IMR-90 (cell line): ENCODE measurements around the gene PTK7. TPM values are rescaled to one million over a fixed set of nuclear protein-coding genes. Genes with fewer than 3 reads are reported as not detected.

Experiments used
- ATAC-seq: fragments of 200-7000 bp; cut with Tn5 transposase; 2 replicates; pipeline ENCODE4 v1.9.1; 2020; ENCODE audit warnings: low read depth, mild to moderate bottlenecking, moderate library complexity
- BruUV-seq: library from RNA; stranded (reverse); fragments of 400-500 nt; replicated peaks from 2 replicates; lab custom pipeline; 2021; lab: Mats Ljungman, UMichigan
- CTCF ChIA-PET: fragments of 300-600 bp; formaldehyde crosslinking; extraction: SDS; loops from one replicate; lab custom pipeline; 2021; ENCODE audit warnings: antibody characterized with exemption; lab: Yijun Ruan, JAX
- POLR2A ChIA-PET: fragments of 300-600 bp; sonication (Branson Sonifier 250); formaldehyde crosslinking; loops from one replicate; lab custom pipeline; 2022; ENCODE audit warnings: antibody characterized with exemption; ENCODE audit not compliant: unreplicated experiment; lab: Charles Lee
- DNase-seq: peaks from one replicate; pipeline ENCODE4 v3.0.0; 2013
- H2AFZ ChIP-seq: replicated peaks from 2 replicates; pipeline ENCODE3; 2013; ENCODE audit warnings: low read length, mild to moderate bottlenecking; ENCODE audit not compliant: poor library complexity
- H2AK5ac ChIP-seq: 2 replicates; pipeline ENCODE4 v1.6.1; 2013; ENCODE audit warnings: low read depth, low read length, inconsistent platforms
- H2AK9ac ChIP-seq: replicated peaks from 2 replicates; pipeline ENCODE3; 2013; ENCODE audit warnings: mild to moderate bottlenecking, low read depth, low read length, moderate library complexity; ENCODE audit not compliant: poor library complexity
- H2BK120ac ChIP-seq: 2 replicates; pipeline ENCODE4 v1.6.1; 2013; ENCODE audit warnings: low read depth, low read length, inconsistent platforms
- H2BK15ac ChIP-seq: 3 replicates; pipeline ENCODE4 v1.6.1; 2013; ENCODE audit warnings: low read depth, low read length, inconsistent platforms
- H2BK20ac ChIP-seq: 2 replicates; pipeline ENCODE4 v1.6.1; 2013; ENCODE audit warnings: low read depth, mild to moderate bottlenecking, inconsistent platforms, low read length, moderate library complexity
- H2BK5ac ChIP-seq: 2 replicates; pipeline ENCODE4 v1.6.1; 2013; ENCODE audit warnings: mild to moderate bottlenecking, low read depth, low read length, inconsistent platforms; ENCODE audit not compliant: poor library complexity, severe bottlenecking
- H3K14ac ChIP-seq: replicated peaks from 2 replicates; pipeline ENCODE4 v1.6.1; 2013; ENCODE audit warnings: low read depth, low read length, inconsistent platforms
- H3K18ac ChIP-seq: 2 replicates; pipeline ENCODE4 v1.6.1; 2013; ENCODE audit warnings: low read depth, low read length, control low read depth
- H3K23ac ChIP-seq: 2 replicates; pipeline ENCODE4 v1.6.1; 2013; ENCODE audit warnings: low read depth, low read length, inconsistent platforms
- H3K27ac ChIP-seq: 2 replicates; pipeline ENCODE4 v1.5.1; 2013; ENCODE audit warnings: mild to moderate bottlenecking, control low read depth, low read length; ENCODE audit not compliant: insufficient read depth
- H3K27me3 ChIP-seq: 2 replicates; pipeline ENCODE4 v1.6.1; 2013; ENCODE audit warnings: low read length; ENCODE audit not compliant: control insufficient read depth, insufficient read depth
- H3K36me3 ChIP-seq: 2 replicates; pipeline ENCODE4 v1.6.1; 2013; ENCODE audit warnings: low read length, mixed read lengths; ENCODE audit not compliant: control insufficient read depth, insufficient read depth
- H3K4ac ChIP-seq: 2 replicates; pipeline ENCODE4 v1.6.1; 2013; ENCODE audit warnings: low read depth, low read length, inconsistent platforms
- H3K4me1 ChIP-seq: 2 replicates; pipeline ENCODE4 v1.6.1; 2013; ENCODE audit warnings: low read length, mixed read lengths; ENCODE audit not compliant: control insufficient read depth, insufficient read depth
- H3K4me2 ChIP-seq: 2 replicates; pipeline ENCODE4 v1.6.1; 2013; ENCODE audit warnings: low read depth, mild to moderate bottlenecking, control low read depth, low read length, moderate library complexity
- H3K4me3 ChIP-seq: 2 replicates; pipeline ENCODE4 v1.5.1; 2013; ENCODE audit warnings: low read depth, mild to moderate bottlenecking, control low read depth, low read length, moderate library complexity; ENCODE audit not compliant: insufficient read depth
- H3K56ac ChIP-seq: 2 replicates; pipeline ENCODE4 v1.6.1; 2013; ENCODE audit warnings: low read length, inconsistent platforms; ENCODE audit not compliant: insufficient read depth; ENCODE audit errors: extremely low read depth
- H3K79me1 ChIP-seq, 2 experiments: 2 replicates each; pipeline ENCODE4 v1.6.1; 2013; ENCODE audit warnings: low read length in 2 of 2, inconsistent platforms in 1 of 2, low read depth in 1 of 2
- H3K9ac ChIP-seq: 2 replicates; pipeline ENCODE4 v1.6.1; 2013; ENCODE audit warnings: low read depth, low read length, control low read depth
- H3K9me1 ChIP-seq: 2 replicates; pipeline ENCODE4 v1.6.1; 2013; ENCODE audit warnings: low read length, inconsistent platforms; ENCODE audit not compliant: insufficient read depth
- H3K9me3 ChIP-seq: 2 replicates; pipeline ENCODE4 v1.6.1; 2013; ENCODE audit warnings: low read length; ENCODE audit not compliant: control insufficient read depth, insufficient read depth
- H4K20me1 ChIP-seq: 2 replicates; pipeline ENCODE4 v1.6.1; 2013; ENCODE audit warnings: low read length, inconsistent platforms; ENCODE audit not compliant: insufficient read depth
- H4K5ac ChIP-seq: 2 replicates; pipeline ENCODE4 v1.6.1; 2013; ENCODE audit warnings: mild to moderate bottlenecking, low read depth, low read length, control low read depth
- H4K8ac ChIP-seq, 2 experiments: 2 replicates each; pipeline ENCODE4 v1.6.1; 2013; ENCODE audit warnings: low read depth in 2 of 2, low read length in 2 of 2, control low read depth in 1 of 2, inconsistent platforms in 1 of 2
- H4K91ac ChIP-seq: 2 replicates; pipeline ENCODE4 v1.6.1; 2013; ENCODE audit warnings: low read depth, low read length, inconsistent platforms; ENCODE audit not compliant: insufficient read depth
- BHLHE40 ChIP-seq: fragments of 150-350 bp; IDR thresholded peaks from 2 replicates; pipeline ENCODE4 v1.6.1; 2016; ENCODE audit warnings: mild to moderate bottlenecking, low read depth, low read length
- FOS ChIP-seq: fragments of 150-350 bp; IDR thresholded peaks from 2 replicates; pipeline ENCODE4 v1.6.1; 2016; ENCODE audit warnings: low read depth, low read length
- MAZ ChIP-seq: IDR thresholded peaks from 2 replicates; pipeline ENCODE4 v1.6.1; 2012; ENCODE audit warnings: low read depth, mild to moderate bottlenecking, low read length, improper control_type of control experiment, moderate library complexity, borderline replicate concordance
- MXI1 ChIP-seq: IDR thresholded peaks from 2 replicates; pipeline ENCODE4 v1.6.1; 2012; ENCODE audit warnings: low read depth, mild to moderate bottlenecking, low read length, moderate library complexity, borderline replicate concordance
- POLR2A ChIP-seq: IDR thresholded peaks from 2 replicates; pipeline ENCODE4 v1.6.1; 2012; ENCODE audit warnings: mild to moderate bottlenecking, low read depth, low read length
- RAD21 ChIP-seq: IDR thresholded peaks from 2 replicates; pipeline ENCODE4 v1.6.1; 2012; ENCODE audit warnings: low read length, improper control_type of control experiment
- RCOR1 ChIP-seq: IDR thresholded peaks from 2 replicates; pipeline ENCODE4 v1.6.1; 2012; ENCODE audit warnings: mild to moderate bottlenecking, low read length, improper control_type of control experiment; ENCODE audit not compliant: insufficient replicate concordance
- WGBS, 2 experiments: methylation state at CpG; one replicate each; pipeline versions ENCODE4 v1.1.5 to v1.1.7; 2013; ENCODE audit warnings: missing lambda C conversion rate in 2 of 2; ENCODE audit not compliant: insufficient read length in 1 of 2; ENCODE audit errors: extremely low coverage in 2 of 2; 5-methylcytosine and 5-hydroxymethylcytosine counted together
- dilution Hi-C: fragments of 300-500 bp; cut with HindIII; formaldehyde crosslinking; loops from one replicate; pipeline ENCODE4 v1.14.3; 2018; ENCODE audit warnings: low sequenced_read_pairs; ENCODE audit not compliant: unreplicated experiment
- in situ Hi-C: fragments of 300-500 bp; cut with MboI; formaldehyde crosslinking; loops from 3 replicates; pipeline ENCODE4 v1.14.3; 2019; ENCODE audit warnings: low sequenced_read_pairs, inconsistent platforms, mixed read lengths
- intact Hi-C: fragments of 100-400 bp; cut with micrococcal nuclease; formaldehyde crosslinking; loops from 2 replicates; pipeline ENCODE4 v1.10.0; 2022
- polyA plus RNA-seq, 3 experiments: library from polyadenylated mRNA; depleted of rRNA; stranded (reverse); fragments of >200 nt; gene quantifications; 2 replicates each; pipeline ENCODE4 v1.2.3, GENCODE V29; 2012; ENCODE audit warnings: low replicate concordance in 1 of 3
- total RNA-seq: library from RNA; depleted of rRNA; stranded (reverse); fragments of >200 nt; gene quantifications from 2 replicates; pipeline ENCODE4 v1.2.3, GENCODE V29; 2012

Gene PTK7
- total and polyA plus RNA-seq, 2 of the 4 experiments (the other 2 are of a cell fraction), result 47.1 to 142 TPM

GRCh38 chr6:43185391-43185985 lies 109.4 kb downstream of the PTK7 start:
- Histone ChIP-seq H4K91ac (no peak overlapping the region), H3K9me3 (no peaks in the 10 kb centered on the region), H3K18ac (no peak overlapping the region), H3K4me3 (no peak overlapping the region), H3K36me3 (peaks cover 41% of the 10 kb centered on the region), H2BK5ac (no peak overlapping the region), H3K14ac (no peak overlapping the region), H3K23ac (no peak overlapping the region), H2AK9ac (no peak overlapping the region), H3K4ac (no peak overlapping the region), H2BK20ac (no peak overlapping the region), H3K27ac (no peak overlapping the region), H4K8ac (no peak overlapping the region), H4K20me1 (no peaks in the 10 kb centered on the region), H2AFZ (no peak overlapping the region), H4K5ac (no peak overlapping the region), H3K56ac (no peak overlapping the region), H3K9me1 (no peaks in the 10 kb centered on the region; the same call in 1 of the 2 replicates), H2BK120ac (no peak overlapping the region), H2AK5ac (no peak overlapping the region), H3K9ac (no peak overlapping the region), H3K79me1 (peaks cover 10 to 32% of the 10 kb centered on the region in 2 experiments), H3K4me1 (peaks cover 2% of the 10 kb centered on the region), H3K4me2 (no peak overlapping the region), H2BK15ac (no peak overlapping the region), H3K27me3 (no peaks in the 10 kb centered on the region)
- dilution Hi-C loops, result no loop called here
- DNase-seq, result no peak
- BruUV-seq, result no TSS peak
- intact Hi-C loops, result no loop called here
- WGBS, 2 experiments, result 100% methylated on average over 4 of the region's 5 CpGs; no CpG with 5 or more reads in 1 of the 2 experiments
- ATAC-seq, result no peak
- POLR2A ChIA-PET, result no interaction called here
- TF ChIP-seq POLR2A (no peak), FOS (no peak), RAD21 (no peak), RCOR1 (no peak), MXI1 (no peak), BHLHE40 (no peak), MAZ (no peak)
- CTCF ChIA-PET, result no interaction called here
- in situ Hi-C loops, result no loop called here
